GM19395 (cell line): ENCODE measurements around the gene SLX4.

Experiments
- ATAC-seq: cut with Tn5 transposase; IDR thresholded peaks from one replicate; pipeline ENCODE4 v1.9.1; 2021; ENCODE audit warnings: mild to moderate bottlenecking, moderate library complexity; ENCODE audit not compliant: unreplicated experiment

SLX4 gene

GRCh38 chr16:3561626-3562025 lies 49.8 kb downstream of the SLX4 start:
- no peak for ATAC-seq

DNA sequence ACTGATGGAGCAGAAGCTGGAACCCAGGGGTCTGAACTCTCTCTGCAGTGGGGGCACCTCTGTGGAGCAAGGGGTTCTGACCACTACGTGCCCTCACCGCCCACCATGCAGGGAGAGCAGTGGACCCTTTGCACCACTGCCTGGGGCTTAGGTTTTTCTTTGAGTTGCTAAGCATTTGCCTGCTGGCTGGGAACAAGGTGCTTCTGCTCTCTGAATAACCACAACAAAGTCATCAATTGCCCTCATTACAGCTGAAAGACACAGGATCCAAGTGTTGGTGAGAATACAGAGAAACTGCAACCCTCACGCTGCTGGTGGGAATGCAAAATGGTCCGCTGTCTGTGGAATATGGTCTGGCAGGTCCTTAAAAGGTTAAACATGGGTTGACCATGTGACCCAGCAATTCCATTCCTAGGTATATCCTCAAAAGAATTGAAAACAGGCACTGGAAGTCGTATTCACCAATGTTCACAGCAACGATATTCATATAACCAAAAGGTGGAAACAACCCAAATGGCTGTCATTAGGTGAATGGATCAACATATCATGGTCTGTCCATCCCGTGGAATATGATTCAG lies 57.0 kb downstream of the SLX4 start:
- no peak for ATAC-seq

DNA sequence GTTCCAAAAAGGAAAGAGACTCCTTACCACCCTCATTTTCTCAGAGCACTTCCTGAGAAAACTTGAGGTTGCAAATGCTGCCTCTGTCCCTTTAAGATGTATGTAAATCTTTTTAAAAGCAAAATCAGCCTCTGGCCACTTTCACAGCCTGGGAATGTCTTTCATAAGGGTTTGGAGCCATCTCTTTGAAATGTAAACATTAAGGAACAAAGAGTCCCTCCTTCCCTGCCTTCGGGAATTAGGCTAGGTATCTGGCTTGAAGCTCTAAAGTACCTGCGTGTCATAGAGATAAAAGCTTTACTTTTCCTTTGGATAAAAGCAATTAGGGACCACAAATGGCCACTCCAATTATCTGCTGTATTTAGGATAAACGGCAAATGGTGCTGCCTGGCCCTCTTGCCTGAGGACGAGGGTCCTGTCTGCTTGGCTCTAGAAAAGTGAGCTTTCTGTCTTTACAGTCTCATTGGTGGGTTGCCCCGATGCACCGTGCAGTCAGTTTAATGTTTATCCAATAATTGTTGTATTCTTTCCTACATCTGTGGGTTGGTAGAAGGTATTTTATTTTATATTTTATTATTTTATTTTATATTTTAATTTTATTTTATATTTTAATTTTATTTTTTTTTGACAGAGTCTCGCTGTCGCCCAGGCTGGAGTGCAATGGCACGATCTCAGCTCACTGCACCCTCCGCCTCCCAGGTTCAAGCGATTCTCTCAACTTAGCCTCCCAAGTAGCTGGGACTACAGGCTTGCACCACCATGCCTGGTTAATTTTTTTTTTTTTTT lies 58.1 kb downstream of the SLX4 start:
- no peak for ATAC-seq

DNA sequence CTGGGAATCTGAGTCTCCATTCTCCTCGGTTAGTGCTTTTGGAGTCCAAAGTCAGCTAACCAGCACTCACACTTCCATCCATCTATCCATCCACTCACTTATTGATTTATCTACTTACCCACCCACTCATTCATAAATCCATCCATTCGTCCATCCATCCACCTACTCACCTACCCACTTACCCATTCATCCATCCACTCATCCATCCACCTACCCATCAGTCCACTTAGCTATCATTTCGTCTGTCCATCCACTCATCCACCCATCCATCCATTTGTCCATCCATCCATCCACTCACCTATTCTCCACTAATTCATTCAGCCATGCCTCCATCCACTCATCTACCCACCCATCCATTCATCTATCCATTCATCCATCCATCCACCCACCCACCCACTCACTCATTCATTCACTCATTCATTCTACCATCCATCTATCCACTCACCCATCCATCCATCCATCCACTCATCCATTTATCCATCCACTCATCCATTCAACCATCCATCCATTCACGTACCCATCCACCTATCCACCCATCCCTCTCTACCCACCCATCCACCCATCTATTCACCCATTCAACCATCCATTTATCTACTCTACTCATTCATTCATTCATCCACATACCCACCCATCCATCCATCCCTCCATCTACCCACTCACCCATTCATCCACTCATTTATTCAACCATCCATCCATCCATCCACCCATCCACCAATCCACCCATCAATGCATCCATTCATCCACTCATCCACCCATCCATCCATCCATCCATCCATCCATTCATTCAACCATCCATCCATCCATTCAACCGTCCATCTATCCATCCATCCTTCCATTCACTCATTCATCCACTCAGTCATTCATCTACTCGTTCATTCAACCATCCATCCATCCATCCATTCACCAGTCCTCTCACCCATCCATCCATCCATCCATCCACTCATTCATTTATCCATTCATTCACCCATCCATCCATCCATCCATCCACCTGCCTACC lies 60.3 kb downstream of the SLX4 start:
- ATAC-seq = no peak

GRCh38 chr16:3549906-3550305 lies 61.5 kb downstream of the SLX4 start:
- no peak for ATAC-seq

DNA sequence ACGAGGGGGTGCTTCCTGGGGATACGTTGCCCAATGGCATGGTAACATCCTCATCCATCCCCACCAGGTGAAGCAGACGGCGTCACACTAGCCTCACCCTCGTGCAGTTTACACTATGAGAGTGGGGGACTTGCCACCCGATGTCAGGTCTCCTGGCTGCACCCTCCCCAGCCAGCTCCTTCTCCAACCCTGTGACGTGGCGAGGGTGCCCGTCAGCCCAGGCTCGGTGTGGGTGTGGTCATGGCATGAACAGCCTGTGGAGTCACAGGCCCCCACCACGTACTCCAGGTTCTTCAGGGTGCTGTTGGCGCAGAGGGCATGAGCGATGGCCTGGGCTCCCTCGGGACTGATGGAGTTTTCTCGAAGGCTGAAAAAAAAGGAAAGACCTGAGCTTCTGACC lies 62.5 kb downstream of the SLX4 start:
- ATAC-seq = no peak

DNA sequence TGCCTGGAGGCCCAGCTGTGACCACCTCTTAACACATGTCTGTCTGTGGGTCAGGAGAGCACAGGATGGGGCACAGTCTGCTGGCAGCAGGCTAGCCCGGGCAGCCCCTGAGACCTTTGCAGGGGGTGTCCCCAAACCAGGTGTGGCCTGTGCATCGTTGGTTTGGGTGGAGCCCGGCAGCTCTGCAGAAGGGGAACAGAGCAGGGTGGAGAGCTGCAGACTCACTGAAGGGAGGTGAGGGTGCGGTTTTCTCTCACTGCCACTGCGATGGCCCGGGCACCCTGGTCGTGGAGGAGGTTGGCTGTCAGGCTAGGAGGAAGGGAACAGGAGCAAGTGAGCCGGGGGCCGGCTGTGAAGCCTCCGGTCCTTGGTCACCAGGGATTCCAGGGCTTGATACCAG lies 63.0 kb downstream of the SLX4 start:
- no peak for ATAC-seq

GRCh38 chr16:3546986-3547682 lies 64.3 kb downstream of the SLX4 start:
- no peak for ATAC-seq

GRCh38 chr16:3542601-3543373 lies 68.6 kb downstream of the SLX4 start:
- ATAC-seq = no peak

DNA sequence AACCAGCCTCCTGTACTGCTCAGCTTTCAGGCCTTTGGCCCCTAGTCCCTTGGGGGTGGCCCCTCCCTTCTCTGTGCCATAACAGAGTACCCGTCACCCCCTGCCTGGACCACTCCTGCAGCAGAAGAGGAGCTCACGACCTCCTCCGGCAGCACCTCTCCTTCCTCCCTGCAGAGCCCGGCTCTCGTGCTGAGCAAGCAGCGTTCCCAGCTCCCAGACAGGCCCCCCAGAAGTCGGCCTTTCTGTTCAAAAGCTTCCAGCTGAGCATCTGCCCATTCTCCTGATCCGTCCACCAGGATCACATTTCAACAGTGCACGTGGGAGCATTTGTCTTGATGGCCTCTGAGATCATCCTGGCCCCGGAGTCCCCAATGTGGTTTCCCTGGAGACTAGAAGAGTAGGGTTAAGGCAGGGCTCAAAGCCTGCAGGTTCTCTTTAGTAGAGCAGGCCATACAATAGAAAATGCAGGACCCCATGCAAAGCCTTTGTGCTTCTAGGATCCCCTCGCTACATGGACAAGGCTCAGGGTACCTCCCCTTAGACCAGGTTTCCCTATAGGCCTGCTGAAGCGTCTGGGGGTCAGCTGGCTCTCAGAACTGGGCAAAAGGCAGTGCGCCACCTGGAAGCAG lies 69.8 kb downstream of the SLX4 start:
- no peak for ATAC-seq

DNA sequence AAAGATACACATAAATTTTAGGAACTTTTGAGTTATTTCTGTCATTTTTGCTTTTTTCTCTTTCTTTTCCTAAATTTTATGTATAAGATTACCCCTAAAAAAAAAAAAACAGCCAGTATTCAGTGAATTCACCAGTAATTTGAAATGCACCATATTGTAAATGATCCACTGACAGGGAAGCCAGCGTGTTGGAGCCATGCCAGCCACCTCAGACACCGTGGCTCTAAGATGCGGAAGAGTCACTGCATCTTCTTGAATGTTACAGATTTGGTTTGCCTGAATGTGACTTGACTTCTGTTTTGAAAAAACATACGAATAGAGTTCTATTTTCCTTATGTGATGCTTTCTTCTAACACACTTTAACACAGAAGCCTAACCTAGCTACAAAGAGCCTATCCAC lies 73.2 kb downstream of the SLX4 start:
- ATAC-seq = no peak

DNA sequence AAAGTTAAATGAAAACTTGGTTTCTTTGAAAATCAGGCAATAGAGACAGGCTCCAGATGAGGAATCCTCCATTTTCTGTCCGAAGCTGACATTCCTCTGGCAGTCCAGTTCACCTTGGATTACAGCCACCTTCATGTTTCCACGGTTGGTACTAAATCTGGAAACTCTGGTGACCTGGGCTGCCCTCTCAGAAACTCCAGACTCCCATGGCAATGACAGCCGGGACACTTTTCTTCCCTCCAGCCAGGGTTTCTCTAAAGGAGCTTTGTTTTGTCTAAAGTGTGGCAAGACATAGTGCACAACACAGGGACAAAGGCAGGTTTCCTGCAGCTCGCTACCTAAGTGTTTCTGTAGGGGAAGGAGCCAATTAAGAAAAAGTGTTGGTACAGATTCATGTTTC lies 74.6 kb downstream of the SLX4 start:
- no peak for ATAC-seq

GRCh38 chr16:3536271-3536731 lies 75.1 kb downstream of the SLX4 start:
- ATAC-seq = no peak

DNA sequence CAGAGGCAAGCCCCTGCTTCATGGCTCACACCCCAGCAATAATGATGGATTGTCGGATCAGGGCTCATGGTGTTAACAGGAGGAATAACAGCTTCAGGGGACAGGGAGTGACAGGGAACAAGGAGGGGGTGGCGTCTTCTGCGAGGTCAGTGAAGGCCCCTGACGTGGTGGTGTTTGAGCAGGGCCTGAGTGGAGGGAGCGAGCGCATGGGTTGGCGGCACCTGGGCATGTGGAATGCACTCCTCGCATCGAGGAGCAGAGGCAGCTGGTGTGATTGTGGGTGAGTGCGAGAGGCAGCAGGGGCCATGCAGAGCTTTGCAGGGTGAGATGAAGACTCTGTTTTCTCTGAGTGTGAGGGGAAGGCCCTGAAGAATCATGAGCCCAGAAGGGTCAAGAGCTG lies 77.3 kb downstream of the SLX4 start:
- no peak for ATAC-seq

DNA sequence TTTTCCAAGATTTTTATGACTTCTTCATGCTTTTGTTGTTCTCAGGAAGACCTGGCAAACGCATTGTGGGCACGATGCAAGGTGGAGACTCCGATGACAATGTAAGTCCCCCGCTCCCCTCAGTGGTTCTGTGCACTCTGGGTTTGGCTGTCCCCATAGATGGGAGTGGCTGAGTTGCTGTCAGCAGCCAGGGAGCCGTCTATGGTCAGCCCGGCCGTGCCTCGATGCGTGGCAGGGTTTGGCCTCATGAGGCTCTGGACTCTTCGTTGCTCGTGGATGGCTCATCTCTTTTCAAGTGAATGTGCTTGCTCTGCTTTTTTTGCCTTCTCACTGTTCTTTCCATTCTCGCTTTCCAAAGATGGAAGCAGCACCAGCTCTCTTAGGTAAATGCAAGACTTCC lies 78.7 kb downstream of the SLX4 start:
- ATAC-seq = no peak
